OCI-LY7 (cell line): ENCODE measurements around the gene NEUROG1.

Experiments
- EZH2phosphoT487 ChIP-seq: fragments of 200-600 bp; sonication (generic); IDR thresholded peaks from 2 replicates; pipeline ENCODE4 v1.6.1; 2018; ENCODE audit warnings: low read depth, borderline replicate concordance, mild to moderate bottlenecking, mixed run types, antibody characterized with exemption, low read length, moderate library complexity, mixed read lengths
- TF ChIP-seq, protein P1 (sequence below): fragments of 200-600 bp; sonication (generic); conservative IDR thresholded peaks from 2 replicates; pipeline ENCODE4 v1.5.1; 2014; ENCODE audit warnings: mild to moderate bottlenecking, antibody characterized with exemption, low read length, moderate library complexity, mixed read lengths

DNA sequence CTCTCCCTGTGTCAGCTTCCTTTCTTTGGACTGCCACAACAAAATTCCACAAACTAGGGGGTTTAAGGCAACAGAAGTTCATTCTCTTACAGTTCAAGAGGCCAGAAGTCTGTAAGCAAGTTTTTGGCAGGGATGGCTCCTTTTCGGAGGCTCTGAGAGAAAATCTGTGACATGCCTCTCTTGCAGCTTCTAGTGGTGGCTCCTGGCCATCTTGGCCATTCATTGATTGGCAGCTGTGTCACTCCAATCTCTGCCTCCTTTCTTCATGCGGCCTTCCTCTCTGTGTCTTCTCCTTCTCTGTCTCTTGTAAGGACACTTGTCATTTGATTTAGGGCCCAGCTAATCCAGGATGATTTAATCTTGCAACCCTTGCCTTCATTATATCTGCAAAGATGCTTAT lies 2.0 kb upstream of the NEUROG1 start:
- no peak for TF ChIP-seq EZH2phosphoT487
- TF ChIP-seq, protein P1, sequence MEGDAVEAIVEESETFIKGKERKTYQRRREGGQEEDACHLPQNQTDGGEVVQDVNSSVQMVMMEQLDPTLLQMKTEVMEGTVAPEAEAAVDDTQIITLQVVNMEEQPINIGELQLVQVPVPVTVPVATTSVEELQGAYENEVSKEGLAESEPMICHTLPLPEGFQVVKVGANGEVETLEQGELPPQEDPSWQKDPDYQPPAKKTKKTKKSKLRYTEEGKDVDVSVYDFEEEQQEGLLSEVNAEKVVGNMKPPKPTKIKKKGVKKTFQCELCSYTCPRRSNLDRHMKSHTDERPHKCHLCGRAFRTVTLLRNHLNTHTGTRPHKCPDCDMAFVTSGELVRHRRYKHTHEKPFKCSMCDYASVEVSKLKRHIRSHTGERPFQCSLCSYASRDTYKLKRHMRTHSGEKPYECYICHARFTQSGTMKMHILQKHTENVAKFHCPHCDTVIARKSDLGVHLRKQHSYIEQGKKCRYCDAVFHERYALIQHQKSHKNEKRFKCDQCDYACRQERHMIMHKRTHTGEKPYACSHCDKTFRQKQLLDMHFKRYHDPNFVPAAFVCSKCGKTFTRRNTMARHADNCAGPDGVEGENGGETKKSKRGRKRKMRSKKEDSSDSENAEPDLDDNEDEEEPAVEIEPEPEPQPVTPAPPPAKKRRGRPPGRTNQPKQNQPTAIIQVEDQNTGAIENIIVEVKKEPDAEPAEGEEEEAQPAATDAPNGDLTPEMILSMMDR = no peak
